ENCODE results near the gene TCF7L1.
"Not testable (repeated sequence)": the region's sequence is repeated elsewhere in the genome, so short reads cannot be mapped to it uniquely, and the experiment has no call there.

Gene TCF7L1

GRCh38 chr2:85143463-85144082, 10.4 kb downstream of the TCF7L1 start:
- no peak for DNase-seq (ENCODE audit: low read depth)
- no peak for TF ChIP-seq CTCF (conservative IDR thresholded peaks at IDR 0.05; ENCODE audit: low read depth, low read length)
- no peak overlapping the region for H3K4me3 ChIP-seq (ENCODE audit: low read length)

GRCh38 chr2:85145116-85145820, 12.1 kb downstream of the TCF7L1 start:
- H3K4me3 ChIP-seq (ENCODE audit: low read length): no peak overlapping the region
- TF ChIP-seq CTCF (conservative IDR thresholded peaks at IDR 0.05; ENCODE audit: low read depth, low read length): no peak
- DNase-seq (ENCODE audit: low read depth): no peak

GRCh38 chr2:85148190-85148589, 15.0 kb downstream of the TCF7L1 start:
- no peak for DNase-seq (ENCODE audit: low read depth)
- TF ChIP-seq CTCF (conservative IDR thresholded peaks at IDR 0.05; ENCODE audit: low read depth, low read length): no peak
- no peak overlapping the region for H3K4me3 ChIP-seq (ENCODE audit: low read length)

GRCh38 chr2:85151026-85151425, 17.8 kb downstream of the TCF7L1 start:
- TF ChIP-seq CTCF (conservative IDR thresholded peaks at IDR 0.05; ENCODE audit: low read depth, low read length): no peak
- no peak for DNase-seq (ENCODE audit: low read depth)
- no peak overlapping the region for H3K4me3 ChIP-seq (ENCODE audit: low read length)

- no peak overlapping the region for H3K4me3 ChIP-seq (ENCODE audit: low read length)
- TF ChIP-seq CTCF (conservative IDR thresholded peaks at IDR 0.05; ENCODE audit: low read depth, low read length): no peak
- no peak for DNase-seq (ENCODE audit: low read depth)
Observed at GRCh38 chr2:85152895-85153294, 19.7 kb downstream of the TCF7L1 start.

- no peak overlapping the region for H3K4me3 ChIP-seq (ENCODE audit: low read length)
- no peak for DNase-seq (ENCODE audit: low read depth)
- TF ChIP-seq CTCF (conservative IDR thresholded peaks at IDR 0.05; ENCODE audit: low read depth, low read length): no peak
Observed at GRCh38 chr2:85154048-85154753, 21.0 kb downstream of the TCF7L1 start.

- DNase-seq (ENCODE audit: low read depth); H3K4me3 ChIP-seq (ENCODE audit: low read length): not testable (repeated sequence)
Observed at GRCh38 chr2:85155082-85155481, 21.9 kb downstream of the TCF7L1 start.

Data from retinal pigment epithelial cell (primary cell).